Testis (tissue), 3 donors: ENCODE data around the gene IGF2R. TPM values are rescaled to one million over a fixed set of nuclear protein-coding genes. Genes with fewer than 3 reads are reported as not detected.

ENCODE experiments used
- DNase-seq: peaks from one replicate; pipeline ENCODE4 v3.0.0-alpha.2; 2019
- H3K27ac ChIP-seq, 2 donors: fragments of 200-600 bp; sonication (generic); one replicate each; pipeline ENCODE4 v1.5.1; 2019
- H3K27me3 ChIP-seq: fragments of 200-600 bp; sonication (generic); one replicate; pipeline ENCODE4 v1.5.1; 2019
- H3K36me3 ChIP-seq: fragments of 200-600 bp; sonication (generic); one replicate; pipeline ENCODE4 v1.5.1; 2017; ENCODE audit warnings: low read depth; ENCODE audit errors: missing control alignments
- H3K4me1 ChIP-seq: fragments of 200-600 bp; sonication (generic); one replicate; pipeline ENCODE4 v1.5.1; 2019
- H3K4me3 ChIP-seq, 2 donors: fragments of 200-600 bp; sonication (generic); one replicate each; pipeline ENCODE4 v1.5.1; 2017 to 2019
- H3K9me3 ChIP-seq: fragments of 200-600 bp; sonication (generic); one replicate; pipeline ENCODE4 v1.5.1; 2017
- CTCF ChIP-seq, 3 experiments: fragments of 450-650 bp in 2 of 3; fragments of 200-600 bp in 1 of 3; sonication (generic) in 1 of 3; IDR thresholded peaks; one replicate each; pipeline ENCODE4 v1.5.1; 2016 to 2019; ENCODE audit warnings: antibody characterized with exemption in 3 of 3, mild to moderate bottlenecking in 2 of 3, moderate library complexity in 1 of 3
- POLR2A ChIP-seq: fragments of 450-650 bp; IDR thresholded peaks from one replicate; pipeline ENCODE4 v1.6.1; 2017; ENCODE audit warnings: antibody characterized with exemption, mild to moderate bottlenecking, moderate library complexity
- WGBS, 2 donors: methylation state at CpG; one replicate each; pipeline ENCODE4 v1.1.5; 2018; 5-methylcytosine and 5-hydroxymethylcytosine counted together
- intact Hi-C: fragments of 100-400 bp; cut with DNase I; formaldehyde crosslinking; loops from one replicate; pipeline ENCODE4 v1.15.1; 2023; ENCODE audit warnings: low total_unique reads
- polyA plus RNA-seq: library from polyadenylated mRNA; stranded (reverse); fragments of 350-450 nt; fragmentation: Illumina TruSeq; extraction: RNeasy Lipid Tissue Mini Kit (QIAGEN cat#74804); gene quantifications from one replicate; pipeline ENCODE4 v1.2.3, GENCODE V29; 2014; ENCODE audit warnings: low read depth, low replicate concordance; ENCODE audit not compliant: insufficient read depth
- total RNA-seq, 2 donors: library from RNA; depleted of rRNA; stranded (reverse); fragments of >200 nt; gene quantifications; one replicate each; pipeline ENCODE4 v1.2.3, GENCODE V29; 2016

The IGF2R gene
- total and polyA plus RNA-seq, 3 donors from 2014 or later: 47.3 to 109 (median 84.6) TPM

GRCh38 chr6:159969921-159970320, 1.0 kb downstream of the IGF2R start:
- Histone ChIP-seq H3K27ac (peak overlapping the region; percentile 88 to 92), H3K27me3 (no peaks in the 10 kb centered on the region), H3K4me3 (peak overlapping the region; percentile 77 to 89), H3K36me3 (no peaks in the 10 kb centered on the region), H3K4me1 (peaks cover 12% of the 10 kb centered on the region), H3K9me3 (no peaks in the 10 kb centered on the region)
- TF ChIP-seq CTCF (IDR thresholded peaks at IDR 0.05) (no peak), POLR2A (no peak)
- 5 to 7% methylated on average over 8 of the region's 8 CpGs for WGBS, 2 donors
- intact Hi-C loops: no loop called here
- DNase-seq: peak; percentile 90

GRCh38 chr6:159970659-159971063, 1.8 kb downstream of the IGF2R start:
- TF ChIP-seq POLR2A (no peak), CTCF (IDR thresholded peaks at IDR 0.05) (no peak)
- WGBS, 2 donors: 66 to 90% methylated on average over 18 of the region's 18 CpGs
- Histone ChIP-seq H3K27me3 (no peaks in the 10 kb centered on the region), H3K4me3 (no peak overlapping the region), H3K4me1 (peaks cover 12% of the 10 kb centered on the region), H3K36me3 (no peaks in the 10 kb centered on the region), H3K27ac (peak overlapping the region in 1 of 2 donors; percentile 92), H3K9me3 (no peaks in the 10 kb centered on the region)
- DNase-seq: no peak
- intact Hi-C loops: no loop called here

- TF ChIP-seq POLR2A: no peak
- TF ChIP-seq CTCF (IDR thresholded peaks at IDR 0.05): no peak
- no peak overlapping the region for H3K27ac ChIP-seq
- no peak for DNase-seq
- peaks cover 12% of the 10 kb centered on the region for H3K4me1 ChIP-seq
- no peaks in the 10 kb centered on the region for H3K36me3 ChIP-seq
- no peaks in the 10 kb centered on the region for H3K9me3 ChIP-seq
- 74 to 78% methylated on average over 12 of the region's 12 CpGs for WGBS, 2 donors
- intact Hi-C loops: no loop called here
- no peak overlapping the region for H3K4me3 ChIP-seq
- no peaks in the 10 kb centered on the region for H3K27me3 ChIP-seq
These were observed 2.7 kb downstream of the IGF2R start for GRCh38 chr6:159971341-159972178.

GRCh38 chr6:159972506-159973268, 3.8 kb downstream of the IGF2R start:
- intact Hi-C loops: no loop called here

More at GRCh38 chr6:159972506-159973268, 3.8 kb downstream of the IGF2R start:
- no peak for DNase-seq
- Histone ChIP-seq H3K36me3 (no peaks in the 10 kb centered on the region), H3K27ac (no peak overlapping the region), H3K9me3 (no peaks in the 10 kb centered on the region), H3K4me3 (no peak overlapping the region), H3K4me1 (peaks cover 20% of the 10 kb centered on the region), H3K27me3 (no peaks in the 10 kb centered on the region)
- 76 to 78% methylated on average over 9 of the region's 9 CpGs for WGBS, 2 donors
- TF ChIP-seq CTCF (IDR thresholded peaks at IDR 0.05) (no peak), POLR2A (no peak)
